ENCODE measurements around the gene RASGEF1C.

RASGEF1C gene

DNA sequence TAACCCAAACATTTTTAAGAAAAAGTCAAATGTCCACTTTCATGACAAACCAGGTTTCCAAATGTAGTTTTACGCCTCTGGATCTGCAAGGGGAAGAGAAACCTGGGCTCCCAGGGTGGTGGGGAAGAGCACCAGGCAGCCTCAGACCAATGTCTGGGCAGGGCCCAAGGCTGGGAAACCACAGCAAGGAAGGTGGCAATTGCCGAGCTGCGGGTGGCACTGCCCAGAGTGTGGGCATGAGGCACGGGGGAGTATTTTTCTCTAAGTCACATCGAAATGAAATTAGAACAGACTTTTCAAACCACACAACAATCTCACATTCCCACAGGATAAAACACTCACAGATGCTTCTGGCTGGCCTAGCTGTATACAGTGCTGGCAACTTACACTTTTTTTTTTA lies 32.6 kb upstream of the RASGEF1C start:
- peaks cover 8% of the 10 kb centered on the region for H3K36me3 ChIP-seq (replicated peaks)
- DNase-seq = no peak

DNA sequence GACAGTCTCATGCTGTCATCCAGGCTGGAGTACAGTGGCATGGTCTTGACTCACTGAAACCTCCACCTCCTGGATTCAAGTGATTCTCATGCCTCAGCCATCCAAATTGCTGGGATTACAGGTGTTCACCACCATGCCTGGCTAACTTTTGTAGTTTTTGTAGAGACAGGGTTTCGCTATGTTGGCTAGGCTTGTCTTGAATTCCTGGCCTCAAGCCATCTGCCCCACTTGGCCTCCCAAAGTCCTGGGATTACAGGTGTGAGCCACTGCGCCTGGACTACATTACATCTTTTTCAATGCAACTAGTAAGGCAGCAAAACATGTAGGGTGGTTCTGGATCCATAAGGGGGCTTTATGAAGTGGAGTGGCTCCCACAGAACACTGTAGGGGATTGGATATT lies 29.6 kb upstream of the RASGEF1C start:
- Histone ChIP-seq H3K27ac (no peak overlapping the region), H3K27me3 (replicated peaks) (no peaks in the 10 kb centered on the region), H3K36me3 (replicated peaks) (peaks cover 14% of the 10 kb centered on the region), H3K4me3 (ENCODE audit: low read depth, low read length) (no peak overlapping the region)
- TF ChIP-seq, protein P1, sequence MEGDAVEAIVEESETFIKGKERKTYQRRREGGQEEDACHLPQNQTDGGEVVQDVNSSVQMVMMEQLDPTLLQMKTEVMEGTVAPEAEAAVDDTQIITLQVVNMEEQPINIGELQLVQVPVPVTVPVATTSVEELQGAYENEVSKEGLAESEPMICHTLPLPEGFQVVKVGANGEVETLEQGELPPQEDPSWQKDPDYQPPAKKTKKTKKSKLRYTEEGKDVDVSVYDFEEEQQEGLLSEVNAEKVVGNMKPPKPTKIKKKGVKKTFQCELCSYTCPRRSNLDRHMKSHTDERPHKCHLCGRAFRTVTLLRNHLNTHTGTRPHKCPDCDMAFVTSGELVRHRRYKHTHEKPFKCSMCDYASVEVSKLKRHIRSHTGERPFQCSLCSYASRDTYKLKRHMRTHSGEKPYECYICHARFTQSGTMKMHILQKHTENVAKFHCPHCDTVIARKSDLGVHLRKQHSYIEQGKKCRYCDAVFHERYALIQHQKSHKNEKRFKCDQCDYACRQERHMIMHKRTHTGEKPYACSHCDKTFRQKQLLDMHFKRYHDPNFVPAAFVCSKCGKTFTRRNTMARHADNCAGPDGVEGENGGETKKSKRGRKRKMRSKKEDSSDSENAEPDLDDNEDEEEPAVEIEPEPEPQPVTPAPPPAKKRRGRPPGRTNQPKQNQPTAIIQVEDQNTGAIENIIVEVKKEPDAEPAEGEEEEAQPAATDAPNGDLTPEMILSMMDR (IDR thresholded peaks at IDR 0.05; ENCODE audit: low read depth, low read length, missing control alignments) = no peak
- in situ Hi-C loops (cut with HindIII; ENCODE audit: low pct_ligation_motif_present, low sequenced_read_pairs) = no loop called here
- DNase-seq = no peak

More for the DNA sequence above, 32.6 kb upstream of the RASGEF1C start:
- in situ Hi-C loops (cut with HindIII; ENCODE audit: low pct_ligation_motif_present, low sequenced_read_pairs) = no loop called here
- no peak overlapping the region for H3K27ac ChIP-seq
- no peaks in the 10 kb centered on the region for H3K27me3 ChIP-seq (replicated peaks)
- TF ChIP-seq, protein P1 (IDR thresholded peaks at IDR 0.05; ENCODE audit: low read depth, low read length, missing control alignments) = no peak
- H3K4me3 ChIP-seq (ENCODE audit: low read depth, low read length) = no peak overlapping the region

DNA sequence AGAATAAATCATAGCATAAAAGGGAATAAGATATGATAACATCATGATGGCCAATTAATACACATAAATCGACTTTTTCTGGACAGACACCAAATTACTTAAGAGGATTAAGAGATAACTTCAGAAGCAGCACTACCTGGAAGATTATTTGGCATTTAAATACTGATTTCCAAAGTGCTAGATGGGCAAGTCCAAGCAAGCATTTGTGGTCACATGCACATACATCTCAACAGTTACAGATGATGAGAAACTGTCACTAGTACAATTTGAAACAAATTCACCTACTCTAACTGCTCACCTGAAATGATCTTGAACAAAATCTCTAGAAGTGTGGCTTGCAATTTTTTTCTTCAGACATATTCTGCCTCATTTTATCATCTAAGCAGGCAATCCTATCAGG lies 26.8 kb upstream of the RASGEF1C start:
- TF ChIP-seq, protein P1 (IDR thresholded peaks at IDR 0.05; ENCODE audit: low read depth, low read length, missing control alignments) = no peak
- Histone ChIP-seq H3K4me3 (ENCODE audit: low read depth, low read length) (no peak overlapping the region), H3K27ac (no peak overlapping the region), H3K36me3 (replicated peaks) (peaks cover 14% of the 10 kb centered on the region), H3K27me3 (replicated peaks) (no peaks in the 10 kb centered on the region)
- in situ Hi-C loops (cut with HindIII; ENCODE audit: low pct_ligation_motif_present, low sequenced_read_pairs) = no loop called here
- DNase-seq = no peak

DNA sequence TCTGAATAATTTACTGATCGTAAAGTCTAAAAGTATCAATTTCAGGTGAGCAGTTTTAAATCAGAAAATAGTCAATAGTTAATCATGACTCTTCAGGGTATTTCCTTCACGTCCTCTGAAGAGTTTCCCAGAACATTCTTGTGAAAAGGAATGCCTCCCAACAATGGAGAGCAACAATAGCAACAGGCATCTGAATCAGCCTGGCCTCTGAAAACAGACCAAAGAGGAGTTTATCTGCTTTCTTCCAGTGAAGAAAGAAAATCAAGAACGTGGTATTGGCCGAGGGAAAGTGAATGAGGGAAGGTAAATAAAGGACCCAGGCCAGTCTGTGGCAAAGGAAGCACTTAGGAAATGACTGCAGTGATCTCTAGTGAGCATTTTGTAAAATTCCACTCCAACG lies 26.1 kb upstream of the RASGEF1C start:
- Histone ChIP-seq H3K36me3 (replicated peaks) (peaks cover 10% of the 10 kb centered on the region), H3K27ac (no peak overlapping the region), H3K27me3 (replicated peaks) (no peaks in the 10 kb centered on the region), H3K4me3 (ENCODE audit: low read depth, low read length) (no peak overlapping the region)
- TF ChIP-seq, protein P1 (IDR thresholded peaks at IDR 0.05; ENCODE audit: low read depth, low read length, missing control alignments) = no peak
- DNase-seq = no peak
- in situ Hi-C loops (cut with HindIII; ENCODE audit: low pct_ligation_motif_present, low sequenced_read_pairs) = no loop called here

DNA sequence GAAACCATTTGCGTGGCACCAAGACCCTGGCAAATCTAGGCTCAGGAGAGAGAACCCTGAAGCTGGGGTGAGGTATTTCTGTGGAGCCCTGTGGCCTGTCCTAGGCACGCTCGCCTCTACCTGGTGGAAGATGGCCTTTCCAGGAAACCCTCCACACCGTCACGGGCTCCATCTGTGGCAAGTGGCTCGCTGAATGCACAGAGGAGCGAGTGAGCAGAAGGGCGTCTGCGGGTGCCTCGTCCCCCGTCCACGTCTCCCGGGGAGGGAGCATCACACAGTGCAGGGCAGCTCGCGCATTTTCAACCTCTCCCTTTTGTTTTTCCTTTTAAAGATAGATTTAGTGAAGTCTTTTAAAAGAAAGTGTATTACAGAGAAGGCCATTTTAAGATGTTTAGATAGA lies 25.3 kb upstream of the RASGEF1C start:
- no peaks in the 10 kb centered on the region for H3K27me3 ChIP-seq (replicated peaks)
- H3K36me3 ChIP-seq (replicated peaks) = peaks cover 9% of the 10 kb centered on the region
- in situ Hi-C loops (cut with HindIII; ENCODE audit: low pct_ligation_motif_present, low sequenced_read_pairs) = no loop called here
- no peak for DNase-seq
- TF ChIP-seq, protein P1 (IDR thresholded peaks at IDR 0.05; ENCODE audit: low read depth, low read length, missing control alignments) = no peak
- no peak overlapping the region for H3K4me3 ChIP-seq (ENCODE audit: low read depth, low read length)
- no peak overlapping the region for H3K27ac ChIP-seq

DNA sequence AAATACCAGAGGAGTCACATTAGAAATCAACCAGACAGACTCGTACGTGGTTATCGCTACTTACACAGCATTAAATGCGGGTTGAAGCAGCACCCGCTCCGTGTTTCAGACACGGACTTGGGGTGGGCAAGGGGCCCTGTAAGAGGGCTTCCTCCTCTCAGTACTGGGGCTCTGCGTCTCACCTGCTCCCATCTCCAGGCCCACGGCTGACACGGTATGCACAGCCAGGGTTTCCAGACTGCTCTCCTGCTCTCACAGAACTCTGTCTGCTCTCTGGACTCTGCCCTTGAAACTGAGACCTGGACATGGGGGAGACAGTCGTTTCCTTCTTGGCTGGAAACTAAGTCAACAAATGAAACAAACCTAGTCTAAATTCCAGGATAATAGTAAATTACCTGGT lies 24.7 kb upstream of the RASGEF1C start:
- no peaks in the 10 kb centered on the region for H3K27me3 ChIP-seq (replicated peaks)
- DNase-seq = no peak
- in situ Hi-C loops (cut with HindIII; ENCODE audit: low pct_ligation_motif_present, low sequenced_read_pairs) = no loop called here
- TF ChIP-seq, protein P1 (IDR thresholded peaks at IDR 0.05; ENCODE audit: low read depth, low read length, missing control alignments) = no peak
- H3K27ac ChIP-seq = peak overlapping the region; percentile 53
- H3K36me3 ChIP-seq (replicated peaks) = peaks cover 9% of the 10 kb centered on the region
- H3K4me3 ChIP-seq (ENCODE audit: low read depth, low read length) = no peak overlapping the region

Measured in brain microvascular endothelial cell (primary cell).